HG03103 (cell line): ENCODE data around the gene HSD17B11.
A peak's percentile ranks its signal among the peaks of the same experiment; 100 is the strongest.
"Not testable (repeated sequence)": the region's sequence is repeated elsewhere in the genome, so short reads cannot be mapped to it uniquely, and the experiment has no call there.

Experiments used
- ATAC-seq: cut with Tn5 transposase; IDR thresholded peaks from one replicate; pipeline ENCODE4 v1.9.1; 2021; ENCODE audit warnings: low read depth; ENCODE audit not compliant: unreplicated experiment

The HSD17B11 gene, protein sequence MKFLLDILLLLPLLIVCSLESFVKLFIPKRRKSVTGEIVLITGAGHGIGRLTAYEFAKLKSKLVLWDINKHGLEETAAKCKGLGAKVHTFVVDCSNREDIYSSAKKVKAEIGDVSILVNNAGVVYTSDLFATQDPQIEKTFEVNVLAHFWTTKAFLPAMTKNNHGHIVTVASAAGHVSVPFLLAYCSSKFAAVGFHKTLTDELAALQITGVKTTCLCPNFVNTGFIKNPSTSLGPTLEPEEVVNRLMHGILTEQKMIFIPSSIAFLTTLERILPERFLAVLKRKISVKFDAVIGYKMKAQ

DNA sequence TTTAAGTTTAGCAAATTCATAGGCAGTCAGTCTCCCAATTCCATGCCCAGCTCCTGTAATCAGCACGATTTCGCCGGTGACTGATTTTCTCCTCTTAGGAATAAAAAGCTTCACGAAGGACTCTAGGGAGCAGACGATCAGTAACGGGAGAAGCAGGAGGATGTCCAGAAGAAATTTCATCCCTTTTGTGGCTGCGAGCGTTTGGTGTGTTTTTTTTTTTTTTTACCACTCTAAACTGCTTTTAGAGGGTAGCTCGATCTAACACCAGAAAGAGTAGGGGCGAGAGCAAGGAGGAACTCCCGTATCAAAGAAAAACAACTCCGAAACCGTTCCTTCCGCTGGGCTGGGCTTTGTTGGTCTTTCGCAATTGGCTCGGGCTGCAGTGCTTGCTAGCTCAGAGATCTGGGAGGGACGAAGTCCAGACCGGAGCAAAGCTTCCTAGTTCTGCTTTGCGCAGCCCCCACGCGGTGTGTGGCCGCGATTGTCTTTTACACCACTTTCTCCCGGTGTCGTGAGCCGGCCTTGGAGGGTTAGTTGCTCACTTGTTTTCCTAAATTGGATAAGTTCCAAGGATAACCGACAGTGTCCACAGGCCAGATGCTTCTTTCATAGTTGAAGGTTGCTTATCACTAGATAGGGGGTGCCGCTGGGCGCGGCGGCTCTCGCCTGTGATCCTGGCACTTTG, at the start of gene HSD17B11:
Gene HSD17B11, minus strand, starts transcription at position 298 of the 685 bp plus-strand sequence. Its CDS starts 118 bp downstream, at position 180.
- ATAC-seq, result peak; percentile 99

DNA sequence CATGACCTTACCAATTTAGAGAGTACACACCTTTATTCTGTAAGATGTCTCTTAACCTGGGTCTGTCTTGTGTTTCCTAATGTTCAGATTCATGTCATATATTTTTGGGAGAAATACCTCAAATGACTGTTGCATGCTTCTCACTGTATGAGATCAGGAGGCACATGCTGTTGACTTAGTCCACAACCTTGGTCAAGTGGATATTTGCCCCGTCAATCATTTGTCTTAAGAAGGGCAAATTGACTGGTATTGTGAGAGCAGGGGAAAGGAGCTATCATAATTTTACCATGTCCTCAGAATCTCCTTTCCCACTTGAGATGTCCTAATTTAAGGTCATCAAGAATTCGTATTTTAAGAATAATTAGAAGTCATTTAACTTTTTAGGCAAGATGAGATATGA, 42.4 kb upstream of the HSD17B11 start:
- no peak for ATAC-seq

DNA sequence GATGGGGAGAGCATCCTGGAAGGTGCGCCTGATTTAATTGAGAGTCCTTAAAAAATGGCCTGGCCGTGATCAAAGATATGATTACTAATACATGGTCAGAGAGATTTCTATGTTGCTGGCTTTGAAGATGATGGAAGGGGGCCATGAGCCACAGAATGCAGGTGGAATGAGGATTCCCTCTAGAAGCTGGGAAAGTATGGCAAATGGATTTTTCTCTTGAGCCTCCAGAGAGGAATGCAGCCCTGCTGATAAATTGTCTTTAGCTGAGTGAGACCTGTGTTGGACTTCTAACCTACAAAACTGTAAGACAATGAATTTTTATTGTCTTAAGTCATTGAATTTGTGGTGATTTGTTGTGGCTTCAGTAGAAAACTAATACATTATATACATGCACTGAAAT, 39.0 kb upstream of the HSD17B11 start:
- no peak for ATAC-seq

DNA sequence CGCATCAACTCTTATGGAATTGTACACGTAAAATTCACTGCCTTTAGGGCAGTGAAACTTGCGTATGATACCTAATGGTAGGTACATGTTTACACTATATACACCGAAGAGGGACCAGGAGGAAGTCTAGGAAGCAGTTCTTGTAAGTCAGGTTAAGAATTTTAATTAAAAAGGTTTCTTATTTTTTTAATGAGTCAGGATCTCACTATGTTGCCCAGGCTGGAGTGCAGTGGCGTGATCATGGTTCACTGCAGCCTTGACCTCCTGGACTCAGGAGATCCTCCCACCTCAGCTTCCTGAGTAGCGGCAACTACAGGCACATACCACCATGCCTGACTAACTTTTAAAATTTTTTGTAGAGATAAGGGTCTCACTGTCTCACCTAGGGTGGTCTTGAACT, 38.0 kb upstream of the HSD17B11 start:
- ATAC-seq, result no peak

- ATAC-seq, result no peak
Observed at GRCh38 chr4:87427518-87427868, 36.5 kb upstream of the HSD17B11 start.

DNA sequence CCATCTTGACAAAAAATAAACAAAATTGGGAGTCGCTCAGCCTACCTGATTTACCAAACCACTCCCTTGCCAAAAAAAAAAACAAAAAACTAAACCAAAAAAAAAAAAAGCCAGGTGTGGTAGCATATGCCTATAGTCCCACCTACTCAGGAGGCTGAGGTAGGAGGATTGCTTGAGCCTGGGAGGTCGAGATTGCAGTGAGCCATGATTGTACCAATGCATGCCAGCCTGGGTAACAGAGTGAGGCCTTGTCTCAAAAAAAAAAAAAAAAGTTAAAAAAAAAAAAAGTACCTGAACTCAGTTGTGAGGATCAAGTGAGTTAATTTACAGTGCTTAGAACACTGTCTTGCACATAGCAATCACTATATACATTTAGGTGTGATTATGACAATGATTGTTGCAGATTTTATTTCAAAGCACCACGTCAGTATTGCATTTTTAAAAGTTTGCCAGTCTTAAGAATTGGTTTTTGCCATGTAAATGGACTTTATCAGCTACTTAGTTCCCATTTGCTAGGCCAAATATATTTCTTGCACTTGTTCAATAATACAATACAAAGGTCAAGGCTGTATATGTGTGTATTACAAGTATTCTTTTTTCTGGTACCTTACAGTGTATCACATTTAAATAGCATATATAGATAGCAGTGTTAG, 36.0 kb upstream of the HSD17B11 start:
- no peak for ATAC-seq

GRCh38 chr4:87425711-87426110, 34.7 kb upstream of the HSD17B11 start:
- ATAC-seq, result no peak

DNA sequence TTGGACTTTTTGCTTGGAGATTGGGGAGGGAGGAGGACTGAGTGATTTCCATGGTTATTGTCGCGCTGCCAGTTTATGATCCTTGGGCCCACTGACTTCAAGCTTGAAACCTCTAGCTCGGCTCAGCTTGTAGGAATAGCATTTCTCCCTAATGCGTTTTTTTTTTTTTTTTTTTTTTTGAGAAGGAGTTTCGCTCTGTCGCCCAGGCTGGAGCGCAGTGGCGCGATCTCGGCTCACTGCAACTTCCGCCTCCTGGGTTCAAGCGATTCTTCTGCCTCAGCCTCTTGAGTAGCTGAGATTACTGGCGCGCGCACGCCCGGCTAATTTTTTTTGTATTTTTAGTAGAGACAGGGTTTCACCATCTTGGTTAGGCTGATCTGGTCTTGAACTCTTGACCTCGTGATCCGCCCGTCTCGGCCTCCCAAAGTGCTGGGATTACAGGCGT, 33.1 kb upstream of the HSD17B11 start:
- ATAC-seq, result not testable (repeated sequence)

- ATAC-seq, result no peak
Observed at GRCh38 chr4:87423317-87424098, 32.5 kb upstream of the HSD17B11 start.

- peak; percentile 71 for ATAC-seq
Observed at GRCh38 chr4:87422104-87423052, 31.4 kb upstream of the HSD17B11 start, which contains the start of gene NUDT9. Gene NUDT9 (plus strand): TSS chr4:87422573. CDS start chr4:87422906, 333 bp downstream.

GRCh38 chr4:87420276-87420830, 29.4 kb upstream of the HSD17B11 start:
- no peak for ATAC-seq

- ATAC-seq, result no peak
Observed at GRCh38 chr4:87419578-87420249, 28.7 kb upstream of the HSD17B11 start.

GRCh38 chr4:87418410-87418809, 27.4 kb upstream of the HSD17B11 start:
- not testable (repeated sequence) for ATAC-seq

DNA sequence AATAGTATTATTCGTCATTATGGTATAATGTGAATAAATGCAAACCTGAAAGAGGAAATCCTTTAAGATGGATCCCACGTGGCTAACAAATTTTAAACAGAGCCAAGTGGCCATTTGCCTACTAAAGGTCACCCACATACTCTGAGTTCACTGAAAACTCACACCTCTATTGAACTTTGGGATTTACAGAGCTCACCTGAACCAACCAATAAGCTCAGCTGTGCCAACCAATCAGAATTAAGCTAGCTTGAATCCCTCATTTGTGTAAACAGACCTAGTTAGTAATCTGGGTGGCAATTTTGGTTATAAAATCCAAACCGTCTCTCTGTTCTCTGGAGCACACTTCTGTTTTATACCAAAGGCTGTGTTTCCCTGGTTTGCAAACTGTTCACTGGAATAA, 26.0 kb upstream of the HSD17B11 start:
- no peak for ATAC-seq

DNA sequence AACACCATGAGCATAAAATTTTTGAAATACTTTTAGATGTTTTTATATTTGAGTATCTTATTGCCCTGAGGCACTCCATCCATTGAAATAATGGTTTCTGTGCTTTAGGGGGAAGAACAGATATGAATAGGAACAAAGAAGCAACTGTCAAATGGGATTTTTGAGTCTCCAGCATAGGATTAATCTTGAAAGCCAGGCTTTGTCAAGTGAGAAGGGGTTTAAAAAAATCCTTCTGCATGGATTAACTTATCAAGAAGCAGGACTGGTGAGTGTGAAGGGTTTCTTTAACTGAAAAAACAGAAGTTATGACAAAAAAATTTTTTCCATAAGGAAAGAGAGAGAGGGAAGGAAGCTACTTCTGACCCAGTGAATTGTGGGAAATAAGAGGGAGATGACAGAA, 23.8 kb upstream of the HSD17B11 start:
- ATAC-seq, result no peak

- ATAC-seq, result no peak
Observed at GRCh38 chr4:87410679-87411078, 19.7 kb upstream of the HSD17B11 start.

- no peak for ATAC-seq
Observed at GRCh38 chr4:87410157-87410556, 19.2 kb upstream of the HSD17B11 start.

GRCh38 chr4:87409420-87409939, 18.5 kb upstream of the HSD17B11 start:
- no peak for ATAC-seq

DNA sequence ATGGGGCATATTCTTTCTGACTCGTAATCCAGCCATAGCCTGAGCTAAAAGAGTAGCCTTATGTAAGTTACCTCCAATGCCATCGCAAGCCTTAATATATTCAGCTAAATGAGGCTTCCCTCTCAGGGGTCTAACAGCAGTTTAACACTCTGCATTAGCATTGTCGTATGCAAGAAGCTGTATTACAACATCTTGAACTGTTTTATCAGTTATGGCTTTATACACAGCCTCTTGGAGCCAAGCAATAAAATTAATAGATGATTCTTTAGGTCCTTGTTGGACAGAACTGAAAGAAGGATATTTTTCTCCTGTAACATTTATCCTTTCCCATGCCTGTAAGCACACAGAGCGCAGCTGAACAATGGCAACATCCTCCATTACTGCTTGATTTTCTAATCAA, 15.9 kb upstream of the HSD17B11 start:
- not testable (repeated sequence) for ATAC-seq
